Inflammatory macrophage treated with lipopolysaccharide for 4 hours (primary cell): Measurements from ENCODE around the gene PLEKHM2.

Source experiments
- DNase-seq: peaks from one replicate; pipeline ENCODE4 v3.0.0-alpha.2; 2020

PLEKHM2 gene

GRCh38 chr1:15762546-15762945 lies 78.4 kb downstream of the PLEKHM2 start:
- no peak for DNase-seq

GRCh38 chr1:15764269-15764764 lies 80.2 kb downstream of the PLEKHM2 start:
- no peak for DNase-seq

- DNase-seq, result no peak
These were observed 80.8 kb downstream of the PLEKHM2 start for GRCh38 chr1:15764890-15765289.

GRCh38 chr1:15765495-15766194 lies 81.5 kb downstream of the PLEKHM2 start:
- no peak for DNase-seq

GRCh38 chr1:15767941-15768340 lies 83.8 kb downstream of the PLEKHM2 start:
- no peak for DNase-seq

- DNase-seq, result no peak
These were observed 84.3 kb downstream of the PLEKHM2 start for GRCh38 chr1:15768388-15768787.

GRCh38 chr1:15770313-15770962 lies 86.3 kb downstream of the PLEKHM2 start:
- DNase-seq, result no peak

- no peak for DNase-seq
These were observed 87.9 kb downstream of the PLEKHM2 start for GRCh38 chr1:15771836-15772515.

- DNase-seq, result no peak
These were observed 91.6 kb downstream of the PLEKHM2 start for GRCh38 chr1:15775706-15776105.

GRCh38 chr1:15777909-15778707 lies 94.0 kb downstream of the PLEKHM2 start:
- no peak for DNase-seq
